Activated CD8-positive, alpha-beta memory T cell treated with anti-CD3 and anti-CD28 coated beads for 4 hours (primary cell): ENCODE data around the gene PLA2G4C.
"Not testable (repeated sequence)": the region's sequence is repeated elsewhere in the genome, so short reads cannot be mapped to it uniquely, and the experiment has no call there.

Experiments
- DNase-seq, 2 donors: peaks; one replicate each; pipeline ENCODE4 v3.0.0-alpha.2; 2020; ENCODE audit warnings: low read depth in 2 of 2

The PLA2G4C gene

DNA sequence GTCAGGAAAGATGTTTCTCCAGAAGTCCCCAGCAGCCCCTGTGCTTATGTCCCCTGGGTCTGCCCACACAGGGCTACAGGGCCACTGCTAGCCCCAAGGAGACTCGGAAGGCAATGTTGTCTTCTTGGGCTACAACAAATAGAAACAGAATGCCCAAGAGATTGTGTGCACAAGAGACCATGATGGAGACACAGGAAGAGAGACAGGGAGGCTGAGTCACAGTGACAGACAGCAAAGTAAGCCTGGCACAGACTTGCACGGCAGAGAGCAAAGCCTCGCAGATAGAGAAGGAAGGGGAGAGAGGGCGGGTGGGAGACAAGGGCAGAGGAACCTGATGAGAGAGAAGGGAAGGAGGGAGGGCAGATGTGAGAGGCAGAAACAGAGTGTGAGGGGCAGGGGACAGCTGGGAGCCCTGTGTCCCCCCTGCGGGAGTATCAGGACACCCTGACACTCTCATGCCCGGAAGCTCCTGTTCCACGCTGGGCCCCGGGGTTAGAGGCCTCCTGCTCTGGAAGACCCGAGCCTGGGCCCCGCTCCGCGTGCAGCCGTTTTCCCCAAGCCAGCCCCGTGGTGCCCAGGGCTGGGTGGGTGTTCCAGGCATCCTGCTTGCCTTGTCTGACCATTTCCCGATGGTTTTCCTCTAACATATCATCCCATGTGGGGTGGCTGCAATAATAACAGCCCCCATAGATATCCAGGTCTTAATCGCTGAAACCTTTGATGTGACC lies 2.7 kb upstream of the PLA2G4C start:
- DNase-seq = no peak

DNA sequence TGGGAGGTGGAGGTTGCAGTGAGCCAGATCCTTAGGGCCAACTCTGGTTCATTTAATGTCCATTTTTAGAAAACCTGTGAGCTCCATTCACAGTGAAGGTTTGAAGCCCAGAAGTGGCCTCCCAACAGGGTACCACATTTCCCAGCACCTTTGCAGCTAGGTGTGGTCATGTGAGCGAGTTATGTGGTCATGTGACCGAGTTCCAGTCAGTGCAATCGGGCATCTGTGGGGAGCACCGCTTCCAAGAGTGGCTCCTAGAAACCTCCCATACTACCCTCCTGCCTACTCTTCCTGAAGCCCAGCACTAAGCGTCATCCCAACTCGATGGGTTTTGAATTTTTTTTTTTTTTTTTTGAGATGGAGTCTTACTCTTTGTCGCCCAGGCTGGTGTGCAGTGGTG lies 663 bp upstream of the PLA2G4C start:
- no peak for DNase-seq

DNA sequence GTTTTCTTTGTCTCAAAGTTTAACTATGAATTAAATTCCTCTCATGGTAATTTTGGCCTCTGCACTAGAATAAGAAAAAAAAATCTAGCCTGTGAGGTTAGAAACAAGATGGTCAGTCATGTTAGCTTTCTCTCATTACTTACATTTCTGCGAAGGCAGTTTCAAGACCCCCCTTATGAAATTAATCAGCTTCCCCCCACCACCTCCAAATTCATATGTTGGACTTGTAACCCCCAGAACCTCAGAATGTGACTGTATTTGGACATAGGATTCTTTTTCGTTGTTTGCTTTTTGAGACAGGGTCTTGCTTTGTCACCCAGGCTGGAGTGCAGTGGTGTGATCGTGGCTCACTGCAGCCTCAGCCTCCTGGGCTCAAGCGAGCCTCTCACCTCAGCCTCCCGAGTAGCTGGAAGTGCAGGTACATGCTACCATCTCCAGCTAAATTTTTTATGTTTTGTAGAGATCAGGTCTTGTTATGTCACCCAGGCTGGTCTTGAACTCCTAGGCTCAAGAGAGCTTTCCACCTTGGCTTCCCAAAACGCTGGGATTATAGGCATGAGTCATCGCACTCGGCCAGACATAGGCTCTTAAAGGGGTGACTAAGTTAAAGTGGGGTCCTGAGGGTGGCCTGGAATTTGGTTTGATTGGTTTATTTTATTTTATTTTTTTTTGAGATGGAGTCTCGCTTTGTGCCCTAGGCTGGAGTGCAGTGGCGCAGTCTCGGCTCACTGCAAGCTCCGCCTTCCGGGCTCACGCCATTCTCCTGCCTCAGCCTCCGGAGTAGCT lies 1.4 kb downstream of the PLA2G4C start:
- no peak for DNase-seq

DNA sequence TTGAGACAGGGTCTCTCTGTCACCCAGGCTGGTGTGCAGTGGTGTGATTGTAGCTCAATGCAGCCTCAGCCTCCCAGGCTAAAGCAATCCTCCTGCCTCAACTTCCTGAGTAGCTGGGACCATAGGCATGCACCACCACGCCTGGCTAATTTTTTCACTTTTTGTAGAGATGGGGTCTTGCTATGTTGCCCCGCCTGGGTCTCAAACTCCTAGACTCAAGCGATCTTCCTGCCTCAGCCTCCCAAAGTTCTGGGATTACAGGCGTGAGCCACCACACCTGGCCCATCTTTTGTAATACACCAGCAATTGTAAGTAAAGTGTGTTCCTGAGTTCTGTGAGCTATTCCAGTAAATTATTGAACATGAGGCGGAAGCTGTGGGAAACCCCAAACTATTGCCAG lies 6.7 kb downstream of the PLA2G4C start:
- no peak for DNase-seq

DNA sequence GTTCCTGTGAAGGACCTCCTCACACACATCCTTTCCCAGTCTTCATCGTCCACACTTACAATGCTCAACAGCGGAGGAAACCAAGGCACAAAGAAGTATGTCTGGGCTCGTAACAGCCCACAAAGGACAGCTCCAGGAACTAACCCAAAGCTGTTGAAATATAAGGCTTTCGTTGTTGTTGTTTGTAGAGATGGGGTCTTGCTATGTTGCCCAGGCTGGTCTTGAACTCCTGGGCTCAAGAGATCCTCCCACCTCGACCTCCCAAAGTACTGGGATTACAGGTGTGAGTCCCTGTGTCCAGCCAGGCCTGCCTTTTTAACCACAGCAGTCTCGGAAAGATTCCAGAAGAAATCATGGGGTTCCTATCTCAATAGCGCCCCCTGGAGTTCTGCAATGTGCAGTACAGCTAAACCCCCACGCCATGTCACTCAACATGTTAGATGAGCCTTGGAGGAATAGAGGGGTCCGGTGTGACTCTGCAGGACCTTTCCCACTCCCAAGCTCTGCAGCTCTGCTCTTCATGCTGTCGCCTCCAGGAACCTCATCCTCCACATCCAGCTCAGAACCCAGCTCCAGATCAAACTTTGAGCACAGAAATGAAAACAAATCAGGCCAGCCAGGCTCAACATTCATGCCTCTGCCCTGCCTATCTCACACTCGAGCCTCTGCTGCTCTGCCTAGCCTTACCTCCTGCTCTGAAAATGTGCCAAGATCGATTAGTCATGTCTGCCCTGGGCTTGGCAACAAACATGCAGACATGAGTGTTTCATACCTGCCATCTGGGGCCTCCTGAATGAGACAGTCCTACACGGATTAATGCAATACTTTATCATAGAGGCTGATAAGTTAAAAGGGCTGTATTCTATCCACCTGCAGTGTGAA lies 7.5 kb downstream of the PLA2G4C start:
- no peak for DNase-seq

DNA sequence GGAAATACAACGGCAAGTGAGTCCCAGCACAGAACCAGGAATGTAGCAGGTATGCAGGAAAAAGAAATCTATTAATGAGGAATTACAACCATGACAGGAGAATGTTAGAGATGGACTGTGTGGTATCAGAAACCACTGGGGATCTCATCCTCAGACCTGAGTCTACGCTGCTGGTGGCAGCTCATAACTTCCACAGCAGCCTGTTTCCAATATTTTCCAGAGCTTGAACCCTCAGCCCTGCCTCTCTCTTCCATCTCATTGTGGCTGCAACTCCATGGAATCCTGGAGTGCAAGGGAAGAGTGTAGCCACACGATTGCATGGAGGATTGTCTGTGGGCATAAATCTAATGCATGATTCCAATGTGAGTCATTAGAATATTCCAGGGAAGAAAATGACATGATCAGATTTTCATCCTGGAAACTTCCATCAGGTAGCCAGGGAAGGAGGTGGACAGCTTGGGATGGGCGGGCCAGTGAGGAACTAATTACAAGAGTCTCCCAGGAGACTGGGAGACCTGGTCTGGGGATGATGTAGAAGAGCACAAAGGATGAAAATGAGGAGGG lies 14.9 kb downstream of the PLA2G4C start:
- DNase-seq = no peak

DNA sequence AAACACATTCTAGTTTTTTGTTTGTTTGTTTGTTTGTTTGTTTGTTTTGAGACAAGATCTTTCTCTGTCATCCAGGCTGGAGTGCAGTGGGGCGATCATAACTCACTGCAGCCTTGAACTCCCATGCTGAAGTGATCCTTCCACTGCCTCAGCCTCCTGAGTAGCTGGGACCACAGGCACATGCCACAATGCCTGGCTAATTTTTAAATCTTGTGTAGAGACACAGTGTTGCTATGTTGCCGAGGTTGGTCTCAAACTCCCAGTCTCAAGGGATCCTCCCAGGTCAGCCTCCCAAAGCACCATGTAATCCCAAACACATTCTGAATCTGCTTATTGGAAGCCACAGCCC lies 15.8 kb downstream of the PLA2G4C start:
- no peak for DNase-seq

DNA sequence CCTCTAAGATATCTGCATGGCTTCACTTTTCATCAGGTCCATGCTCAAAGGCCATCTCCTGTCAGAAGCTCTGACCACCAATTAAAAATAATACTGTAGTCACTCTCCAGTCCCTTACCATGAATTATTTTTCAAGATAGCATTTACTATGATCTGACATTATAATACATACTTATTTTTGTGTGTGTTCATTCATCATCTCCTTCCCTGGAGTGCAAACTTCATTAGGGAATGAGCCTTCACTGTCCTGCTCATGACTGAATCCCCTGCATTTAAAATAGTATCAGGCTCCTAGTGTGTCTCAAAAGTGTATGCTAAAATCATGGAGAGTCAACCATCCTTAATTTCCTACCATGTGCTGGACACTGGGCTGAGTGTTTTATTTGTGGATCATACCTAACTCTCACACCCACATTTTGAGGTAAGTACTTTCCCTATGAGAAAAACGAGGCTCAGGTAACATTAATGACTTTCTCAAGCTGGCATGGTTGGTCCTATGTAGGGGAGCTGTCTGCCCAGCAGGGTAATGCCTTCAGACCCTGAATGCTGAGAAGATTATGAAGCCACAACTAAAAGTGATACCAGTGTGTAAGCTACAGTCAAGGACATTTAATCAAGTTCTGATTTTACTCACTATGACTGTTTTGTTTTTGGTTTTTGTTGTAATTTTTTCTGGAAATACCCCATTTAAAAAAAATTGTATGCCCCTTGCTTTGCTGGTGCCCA lies 16.3 kb downstream of the PLA2G4C start:
- no peak for DNase-seq

DNA sequence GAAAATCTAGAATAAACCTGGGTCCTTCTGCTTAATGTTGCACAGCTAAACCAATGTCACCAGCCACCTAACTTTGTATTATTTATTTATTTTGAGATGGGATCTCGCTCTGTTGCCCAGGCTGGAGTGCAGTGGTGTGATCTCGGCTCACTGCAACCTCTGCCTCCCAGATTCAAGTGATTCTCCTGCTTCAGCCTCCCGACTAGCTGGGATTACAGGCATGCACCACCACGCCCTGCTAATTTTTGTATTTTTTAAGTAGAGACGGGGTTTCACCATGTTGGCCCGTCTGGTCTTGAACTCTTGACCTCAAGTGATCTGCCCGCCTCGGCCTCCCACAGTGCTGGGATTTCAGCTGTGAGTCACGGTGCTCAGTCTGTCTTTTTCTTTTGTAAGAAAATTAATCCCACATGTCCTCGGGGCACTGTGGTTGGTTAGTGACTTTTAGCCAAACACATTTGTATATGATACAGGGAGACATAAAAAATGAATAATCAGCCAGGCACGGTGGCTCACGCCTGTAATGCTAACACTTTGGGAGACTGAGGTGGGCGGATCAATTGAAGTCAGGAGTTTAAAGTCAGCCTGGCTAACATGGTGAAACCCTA lies 19.4 kb downstream of the PLA2G4C start:
- not testable (repeated sequence) for DNase-seq

DNA sequence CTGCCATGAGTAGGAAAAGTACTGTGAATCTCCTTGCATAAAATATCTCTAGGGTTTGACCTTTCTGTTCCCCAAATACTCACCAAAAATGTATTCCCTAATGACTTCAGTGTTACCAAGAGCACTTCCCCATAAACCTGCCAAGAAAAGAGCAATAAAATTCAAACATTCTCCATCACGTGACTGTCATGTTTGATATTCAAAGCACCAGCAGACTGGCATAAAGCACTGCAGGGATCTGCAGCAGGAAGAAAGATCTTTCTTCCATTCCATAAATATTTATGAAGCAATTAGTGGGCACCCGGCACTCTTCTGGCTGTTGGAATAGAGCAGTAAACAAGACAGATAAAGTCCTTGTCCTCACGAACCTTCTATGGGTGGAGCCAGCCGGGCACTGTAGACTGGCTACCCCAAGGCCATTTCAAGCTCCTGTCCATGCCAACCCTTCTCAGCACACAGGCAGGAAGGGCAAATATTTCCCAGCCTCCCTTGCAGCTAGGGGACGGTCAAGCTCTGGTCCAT lies 20.3 kb downstream of the PLA2G4C start:
- DNase-seq = no peak

DNA sequence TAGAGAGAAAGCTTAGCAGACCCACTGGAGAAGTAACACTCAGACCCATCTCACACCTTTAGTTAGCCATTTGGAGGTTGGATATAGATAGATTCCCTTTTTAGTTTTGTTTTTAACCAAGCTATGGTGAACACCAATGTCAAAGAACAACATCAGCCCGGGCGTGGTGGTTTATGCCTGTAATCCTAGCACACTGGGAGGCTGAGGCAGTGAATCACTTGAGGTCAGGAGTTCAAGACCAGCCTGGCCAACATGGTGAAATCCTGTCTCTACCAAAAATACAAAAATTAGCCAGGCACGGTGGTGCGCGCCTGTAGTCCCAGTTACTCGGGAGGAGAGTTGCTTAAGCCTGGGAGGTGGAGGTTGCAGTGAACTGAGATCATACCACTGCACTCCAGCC lies 21.6 kb downstream of the PLA2G4C start:
- not testable (repeated sequence) for DNase-seq

DNA sequence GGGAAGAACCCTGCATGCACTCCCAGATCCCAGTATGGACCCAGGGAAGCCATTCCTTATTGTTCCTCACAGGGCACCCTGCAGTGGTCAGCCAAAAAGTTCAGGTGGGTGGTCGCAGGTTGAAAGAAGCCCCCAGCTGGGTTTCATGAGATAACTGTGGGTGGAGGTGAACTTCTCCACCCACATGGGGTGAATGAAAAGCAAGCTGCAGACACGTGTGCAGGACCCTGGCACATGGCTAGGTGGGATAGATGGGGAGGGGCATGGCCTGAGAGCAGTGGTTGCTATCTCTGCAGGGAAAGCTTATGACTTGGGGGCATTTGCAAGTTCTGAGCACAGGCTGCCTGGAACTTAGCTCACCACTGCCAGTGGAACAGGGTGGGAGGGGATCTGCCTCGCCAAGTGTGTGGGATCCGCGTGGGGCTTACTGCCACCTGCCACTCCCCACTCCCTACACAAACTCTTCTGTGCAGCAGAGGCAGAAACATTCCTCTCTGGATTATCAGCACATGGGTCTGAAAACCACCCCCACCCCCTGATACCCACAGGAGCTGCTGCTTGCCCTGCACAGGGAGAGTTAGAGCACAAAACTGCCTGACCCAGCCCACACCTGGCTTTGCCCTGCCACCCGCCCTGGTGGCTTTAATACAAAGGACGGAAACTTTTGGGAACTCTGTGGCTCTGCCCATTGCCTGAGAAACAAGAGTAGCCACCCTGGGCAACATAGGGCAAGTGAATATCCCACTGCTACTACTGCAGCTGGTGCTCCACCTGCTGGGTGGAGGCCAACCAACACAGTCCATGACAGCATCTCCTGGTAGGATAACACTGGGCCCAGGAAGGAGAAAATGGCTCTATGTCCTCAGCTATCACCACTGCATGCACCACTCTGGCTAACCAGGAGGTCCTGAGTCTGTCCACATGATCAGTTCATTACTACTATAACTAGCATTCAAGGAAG lies 24.4 kb downstream of the PLA2G4C start:
- DNase-seq = no peak

DNA sequence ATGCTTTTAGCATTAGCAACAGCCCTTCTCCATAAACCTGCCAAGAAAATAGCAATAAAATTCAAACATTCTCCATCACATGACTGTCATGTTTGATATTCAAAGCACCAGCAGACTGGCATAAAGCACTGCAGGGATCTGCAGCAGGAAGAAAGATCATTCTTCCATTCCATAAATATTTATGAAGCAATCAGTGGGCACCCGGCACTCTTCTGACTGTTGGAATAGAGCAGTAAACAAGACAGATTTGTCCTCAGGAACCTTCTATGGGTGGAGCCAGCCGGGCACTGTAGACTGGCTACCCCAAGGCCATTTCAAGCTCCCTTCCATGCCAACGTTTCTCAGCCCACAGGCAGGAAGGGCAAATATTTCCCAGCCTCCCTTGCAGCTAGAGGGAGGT lies 25.5 kb downstream of the PLA2G4C start:
- DNase-seq = no peak

DNA sequence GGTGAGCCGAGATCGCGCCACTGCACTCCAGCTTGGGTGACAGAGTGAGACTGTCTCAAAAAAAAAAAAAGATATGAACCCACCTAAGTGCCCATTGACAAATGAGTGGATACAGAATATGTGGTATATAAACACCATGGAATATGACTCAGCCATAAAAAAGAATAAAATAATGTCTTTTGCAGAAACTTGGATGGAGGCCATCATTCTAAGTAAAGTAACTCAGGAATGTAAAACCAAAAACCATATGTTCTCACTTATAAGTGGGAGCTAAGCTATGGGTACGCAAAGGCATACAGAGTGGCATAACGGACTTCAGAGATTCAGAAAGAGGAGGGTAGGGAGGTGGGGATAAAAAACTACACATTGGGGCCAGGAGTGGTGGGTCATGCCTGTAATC lies 29.5 kb downstream of the PLA2G4C start:
- DNase-seq = no peak

DNA sequence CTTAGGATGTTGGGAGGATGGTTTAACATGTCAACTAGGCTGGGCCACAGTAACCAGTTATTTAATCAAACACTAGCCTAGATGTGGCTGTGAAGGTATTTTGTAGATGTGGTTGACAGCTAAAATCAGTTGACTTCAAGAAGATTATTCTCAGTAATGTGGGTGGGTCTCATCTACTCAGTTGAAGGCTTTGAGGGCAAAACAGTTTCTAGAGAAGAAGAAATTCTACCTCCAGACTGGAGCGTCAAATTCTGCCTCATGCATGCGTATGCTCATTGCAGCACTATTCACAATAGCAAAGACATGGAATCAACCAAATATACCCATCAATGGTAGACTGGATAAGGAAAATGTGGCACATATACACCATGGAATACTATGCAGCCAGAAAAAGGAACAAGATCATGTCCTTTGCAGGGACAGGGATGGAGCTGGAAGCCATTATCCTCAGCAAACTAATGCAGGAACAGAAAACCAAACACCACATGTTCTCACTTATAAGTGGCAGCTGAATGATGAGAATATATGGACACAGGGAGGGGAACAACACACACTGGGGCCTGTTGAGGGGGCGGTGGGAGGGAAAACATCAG lies 40.3 kb downstream of the PLA2G4C start:
- not testable (repeated sequence) for DNase-seq

DNA sequence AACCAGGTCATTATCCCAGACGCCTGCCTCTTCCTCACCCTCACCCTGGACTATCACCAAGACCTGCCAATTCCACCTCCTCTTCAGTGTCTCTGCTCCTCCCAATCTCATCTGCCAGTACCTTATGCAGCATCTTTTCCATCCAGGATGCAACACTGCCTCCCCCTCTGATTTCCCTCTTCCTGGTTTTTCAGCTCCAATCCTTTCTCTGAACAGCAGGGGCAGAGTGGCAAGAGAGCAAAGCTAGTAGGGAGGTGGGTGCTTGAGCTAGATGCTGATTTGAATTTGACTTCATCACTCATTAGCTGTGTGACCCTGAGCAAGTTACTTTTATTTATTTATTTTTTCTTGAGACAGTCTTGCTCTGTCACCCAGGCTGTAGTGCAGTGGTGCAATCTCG lies 41.2 kb downstream of the PLA2G4C start:
- DNase-seq = no peak

DNA sequence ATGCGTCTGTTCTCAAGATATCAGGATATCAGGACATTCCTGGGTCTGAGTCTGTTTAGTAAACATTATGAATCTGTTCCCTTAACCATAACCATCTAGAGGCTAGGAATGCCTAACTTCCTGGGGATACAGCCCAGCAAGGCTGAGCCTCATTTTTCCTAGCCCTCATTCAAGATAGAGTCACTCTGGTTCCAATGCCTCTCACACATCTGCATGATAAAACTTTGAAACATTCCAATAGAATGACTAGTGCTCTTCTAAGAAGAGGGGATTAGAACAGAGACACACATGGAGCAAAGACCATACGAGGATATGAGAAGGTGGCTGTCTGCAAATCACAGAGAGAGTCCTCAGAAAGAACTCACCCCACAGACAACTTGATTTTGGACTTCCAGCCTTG lies 46.1 kb downstream of the PLA2G4C start:
- DNase-seq = no peak

DNA sequence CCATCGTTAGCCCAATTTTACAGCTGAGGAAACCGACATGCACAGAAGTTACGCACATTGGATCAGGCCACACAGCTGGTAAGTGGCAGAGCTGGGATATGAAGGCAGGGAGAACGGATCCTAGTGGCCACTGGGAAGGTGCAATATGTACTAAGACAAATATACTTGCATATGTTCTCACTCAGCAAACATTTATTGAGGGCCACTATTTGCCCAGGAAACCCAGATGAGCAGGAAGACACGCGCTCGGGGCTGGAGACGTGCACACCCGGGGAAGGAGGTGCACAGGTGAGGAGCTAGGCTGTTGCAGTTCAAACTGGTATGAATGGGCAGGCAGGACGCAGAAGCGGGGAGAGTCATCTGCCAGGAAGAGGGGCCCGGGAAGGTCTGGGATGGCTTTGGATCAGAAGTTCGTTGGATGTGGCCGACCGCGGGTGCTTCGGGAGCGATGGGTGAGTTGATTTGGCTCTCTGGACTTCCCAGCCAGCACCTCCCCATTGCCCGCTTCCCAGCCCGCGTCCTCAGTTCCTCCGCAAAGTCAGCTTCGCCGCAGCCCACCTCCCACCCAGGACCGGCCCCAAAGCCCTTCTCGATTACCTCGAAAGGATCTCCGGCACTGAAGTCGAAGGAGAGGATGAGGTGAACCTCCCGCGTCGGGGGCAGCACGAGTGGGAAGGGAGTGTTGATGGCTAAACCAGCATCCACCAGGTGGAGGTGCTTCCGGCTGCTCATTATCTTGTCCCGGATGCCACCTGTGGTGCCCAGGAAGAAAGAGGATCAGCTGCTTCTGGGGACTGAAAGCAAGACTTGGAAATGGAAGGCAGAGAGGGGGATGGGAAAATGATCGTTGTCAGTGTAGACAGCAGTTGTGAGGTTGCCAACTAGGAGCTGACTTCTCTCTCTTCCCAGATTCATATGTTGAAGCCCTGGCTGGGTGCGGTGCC lies 48.9 kb downstream of the PLA2G4C start:
- DNase-seq = no peak
